Ishikawa (cell line): ENCODE results near the gene OTUD6A.

Source experiments
- CEBPB ChIP-seq: IDR thresholded peaks from 2 replicates; pipeline ENCODE4 v1.6.1; 2012
- CREB1 ChIP-seq: IDR thresholded peaks from 2 replicates; pipeline ENCODE4 v1.6.1; 2012; ENCODE audit warnings: low read depth
- EGR1 ChIP-seq: IDR thresholded peaks from 2 replicates; pipeline ENCODE4 v1.6.1; 2012
- EP300 ChIP-seq: IDR thresholded peaks from 2 replicates; pipeline ENCODE4 v1.6.1; 2012; ENCODE audit warnings: borderline replicate concordance
- FOXM1 ChIP-seq: IDR thresholded peaks from 2 replicates; pipeline ENCODE4 v1.6.1; 2012; ENCODE audit warnings: low read depth, borderline replicate concordance
- NFIC ChIP-seq: IDR thresholded peaks from 2 replicates; pipeline ENCODE4 v1.6.1; 2012
- RAD21 ChIP-seq: IDR thresholded peaks from 2 replicates; pipeline ENCODE4 v1.6.1; 2012; ENCODE audit warnings: low read depth
- TAF1 ChIP-seq: IDR thresholded peaks from 2 replicates; pipeline ENCODE4 v1.6.1; 2012; ENCODE audit warnings: low read depth, mild to moderate bottlenecking
- TCF12 ChIP-seq: IDR thresholded peaks from 2 replicates; pipeline ENCODE4 v1.6.1; 2012; ENCODE audit warnings: low read depth
- TEAD4 ChIP-seq: IDR thresholded peaks from 2 replicates; pipeline ENCODE4 v1.6.1; 2012
- YY1 ChIP-seq: IDR thresholded peaks from 2 replicates; pipeline ENCODE4 v1.6.1; 2012; ENCODE audit warnings: low read depth
- ZBTB7A ChIP-seq: IDR thresholded peaks from 2 replicates; pipeline ENCODE4 v1.6.1; 2012; ENCODE audit warnings: low read depth
- TF ChIP-seq, protein P1 (sequence below): IDR thresholded peaks from 2 replicates; pipeline ENCODE4 v1.6.1; 2012
- TF ChIP-seq, protein P2 (sequence below): IDR thresholded peaks from 2 replicates; pipeline ENCODE4 v1.6.1; 2012; ENCODE audit warnings: low read depth, mild to moderate bottlenecking

DNA sequence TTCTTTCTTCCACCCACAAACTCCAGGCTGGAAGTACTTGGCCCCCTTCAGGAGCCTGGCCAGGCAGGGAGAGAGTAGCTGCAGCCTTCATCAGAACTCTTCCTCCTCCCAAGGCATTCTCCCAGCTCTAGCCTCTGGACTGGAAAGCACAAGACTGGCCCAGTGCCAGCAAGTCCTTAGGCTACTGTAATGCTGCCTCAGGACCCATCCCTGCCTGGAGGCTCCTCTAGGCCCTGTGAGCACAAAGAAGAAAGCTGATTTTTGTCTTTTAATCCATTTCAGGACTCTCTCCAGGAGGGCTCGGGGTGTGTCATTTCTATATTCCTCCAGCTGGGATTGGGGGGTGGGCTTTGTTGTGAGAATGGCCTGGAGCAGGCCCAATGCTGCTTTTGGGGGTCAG lies 23.3 kb upstream of the OTUD6A start:
- TF ChIP-seq, protein P1, sequence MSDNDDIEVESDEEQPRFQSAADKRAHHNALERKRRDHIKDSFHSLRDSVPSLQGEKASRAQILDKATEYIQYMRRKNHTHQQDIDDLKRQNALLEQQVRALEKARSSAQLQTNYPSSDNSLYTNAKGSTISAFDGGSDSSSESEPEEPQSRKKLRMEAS, result no peak
- TF ChIP-seq NFIC, result no peak
- no peak for TF ChIP-seq YY1
- no peak for TF ChIP-seq EP300
- no peak for TF ChIP-seq FOXM1
- TF ChIP-seq, protein P2, sequence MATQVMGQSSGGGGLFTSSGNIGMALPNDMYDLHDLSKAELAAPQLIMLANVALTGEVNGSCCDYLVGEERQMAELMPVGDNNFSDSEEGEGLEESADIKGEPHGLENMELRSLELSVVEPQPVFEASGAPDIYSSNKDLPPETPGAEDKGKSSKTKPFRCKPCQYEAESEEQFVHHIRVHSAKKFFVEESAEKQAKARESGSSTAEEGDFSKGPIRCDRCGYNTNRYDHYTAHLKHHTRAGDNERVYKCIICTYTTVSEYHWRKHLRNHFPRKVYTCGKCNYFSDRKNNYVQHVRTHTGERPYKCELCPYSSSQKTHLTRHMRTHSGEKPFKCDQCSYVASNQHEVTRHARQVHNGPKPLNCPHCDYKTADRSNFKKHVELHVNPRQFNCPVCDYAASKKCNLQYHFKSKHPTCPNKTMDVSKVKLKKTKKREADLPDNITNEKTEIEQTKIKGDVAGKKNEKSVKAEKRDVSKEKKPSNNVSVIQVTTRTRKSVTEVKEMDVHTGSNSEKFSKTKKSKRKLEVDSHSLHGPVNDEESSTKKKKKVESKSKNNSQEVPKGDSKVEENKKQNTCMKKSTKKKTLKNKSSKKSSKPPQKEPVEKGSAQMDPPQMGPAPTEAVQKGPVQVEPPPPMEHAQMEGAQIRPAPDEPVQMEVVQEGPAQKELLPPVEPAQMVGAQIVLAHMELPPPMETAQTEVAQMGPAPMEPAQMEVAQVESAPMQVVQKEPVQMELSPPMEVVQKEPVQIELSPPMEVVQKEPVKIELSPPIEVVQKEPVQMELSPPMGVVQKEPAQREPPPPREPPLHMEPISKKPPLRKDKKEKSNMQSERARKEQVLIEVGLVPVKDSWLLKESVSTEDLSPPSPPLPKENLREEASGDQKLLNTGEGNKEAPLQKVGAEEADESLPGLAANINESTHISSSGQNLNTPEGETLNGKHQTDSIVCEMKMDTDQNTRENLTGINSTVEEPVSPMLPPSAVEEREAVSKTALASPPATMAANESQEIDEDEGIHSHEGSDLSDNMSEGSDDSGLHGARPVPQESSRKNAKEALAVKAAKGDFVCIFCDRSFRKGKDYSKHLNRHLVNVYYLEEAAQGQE, result no peak
- no peak for TF ChIP-seq RAD21
- TF ChIP-seq TCF12, result no peak
- no peak for TF ChIP-seq CREB1
- no peak for TF ChIP-seq TAF1
- no peak for TF ChIP-seq TEAD4
- no peak for TF ChIP-seq CEBPB
- no peak for TF ChIP-seq ZBTB7A
- no peak for TF ChIP-seq EGR1
